Activated T-helper 9 cell treated with anti-CD3 and anti-CD28 coated beads, Interleukin-2, amount 50 U/mL, for 16 hours (primary cell): ENCODE data around the gene VDAC2.

ENCODE experiments used
- DNase-seq: peaks from one replicate; pipeline ENCODE4 v3.0.0-alpha.2; 2020; ENCODE audit warnings: low read depth

The VDAC2 gene

GRCh38 chr10:75253281-75254220, 43.0 kb downstream of the VDAC2 start:
- no peak for DNase-seq

GRCh38 chr10:75254739-75255138, 44.1 kb downstream of the VDAC2 start:
- no peak for DNase-seq

- no peak for DNase-seq
Measured at GRCh38 chr10:75260990-75261389, 50.4 kb downstream of the VDAC2 start.

GRCh38 chr10:75261813-75262705, 51.5 kb downstream of the VDAC2 start:
- no peak for DNase-seq

GRCh38 chr10:75263806-75264205, 53.2 kb downstream of the VDAC2 start:
- no peak for DNase-seq

- no peak for DNase-seq
Measured at GRCh38 chr10:75265856-75266255, 55.3 kb downstream of the VDAC2 start.

GRCh38 chr10:75266945-75267344, 56.3 kb downstream of the VDAC2 start:
- no peak for DNase-seq

GRCh38 chr10:75269605-75270004, 59.0 kb downstream of the VDAC2 start:
- no peak for DNase-seq

GRCh38 chr10:75272094-75272493, 61.5 kb downstream of the VDAC2 start:
- no peak for DNase-seq

GRCh38 chr10:75272896-75273295, 62.3 kb downstream of the VDAC2 start:
- DNase-seq, result no peak

GRCh38 chr10:75276069-75276872, 65.7 kb downstream of the VDAC2 start:
- no peak for DNase-seq

- DNase-seq, result no peak
Measured at GRCh38 chr10:75280236-75280635, 69.6 kb downstream of the VDAC2 start.
